H1 (cell line): ENCODE data around the gene FOXP4. TPM values are rescaled to one million over a fixed set of nuclear protein-coding genes. Genes with fewer than 3 reads are reported as not detected.

Source experiments
- CHD2 ChIP-seq: IDR thresholded peaks from 2 replicates; pipeline ENCODE4 v1.6.1; 2012; ENCODE audit warnings: low read length, improper control_type of control experiment
- E2F6 ChIP-seq: IDR thresholded peaks from 2 replicates; pipeline ENCODE4 v1.6.1; 2012; ENCODE audit warnings: inconsistent platforms
- FOSL1 ChIP-seq: IDR thresholded peaks from 2 replicates; pipeline ENCODE4 v1.6.1; 2011; ENCODE audit warnings: mild to moderate bottlenecking, low read depth, low read length, moderate library complexity; ENCODE audit not compliant: insufficient read depth
- KDM1A ChIP-seq: fragments of 200-600, 300-600 bp; sonication (generic); IDR thresholded peaks from 2 replicates; pipeline ENCODE4 v1.7.1; 2016; ENCODE audit warnings: mild to moderate bottlenecking, low read length, borderline replicate concordance
- polyA plus RNA-seq, 7 experiments: library from polyadenylated mRNA; depleted of rRNA in 3 of 7; stranded (reverse) in 5 of 7; unstranded in 2 of 7; fragments of >200 nt in 5 of 7; fragments of 200-250 nt in 2 of 7; gene quantifications; 1 replicate in 5 of 7; 2 replicates in 1 of 7; 4 replicates in 1 of 7; pipeline versions ENCODE4 v1.2.1 to v1.2.3, GENCODE V29; 2011 to 2013; ENCODE audit warnings: missing spikeins in 2 of 7, mixed read lengths in 2 of 7
- total RNA-seq: library from RNA; stranded (reverse); fragmentation: NEBNext Ultra II Directional; extraction: Animal tissue kit (Norgen Biotek cat#: 25700); gene quantifications from 2 replicates; pipeline ENCODE4 v1.2.1, GENCODE V29; 2021

The FOXP4 gene
- total and polyA plus RNA-seq, 2 of the 8 experiments (the other 6 are each of a cell fraction or from before 2014, with no cell fraction given) = 4.8 to 13.3 TPM

GRCh38 chr6:41596096-41596685 is 50.0 kb downstream of the FOXP4 start (continued):
- no peak for TF ChIP-seq KDM1A
- TF ChIP-seq CHD2 = no peak
- TF ChIP-seq E2F6 = no peak
- TF ChIP-seq FOSL1 = no peak
